ENCODE data around the gene SLC8B1.

DNA sequence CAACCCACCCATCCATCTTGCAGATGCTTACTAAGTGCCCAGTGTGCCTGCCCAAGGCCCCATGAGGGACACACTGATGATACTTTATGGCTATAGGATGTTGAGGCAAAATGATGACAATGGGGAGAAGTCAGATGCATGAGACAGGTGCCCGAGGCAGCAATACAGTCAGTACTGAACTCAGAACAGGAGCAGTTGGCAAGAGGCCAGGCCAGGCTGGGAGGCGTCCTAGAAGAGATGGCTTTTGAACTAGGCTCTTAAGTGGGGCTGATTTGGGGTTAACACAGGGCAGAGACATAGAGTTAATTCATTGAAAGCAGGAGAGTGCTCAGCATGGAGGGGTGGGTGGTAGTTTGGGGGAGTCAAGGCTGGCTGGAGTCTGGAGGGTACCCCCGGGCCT, 39.1 kb upstream of the SLC8B1 start:
- TF ChIP-seq, protein P1, sequence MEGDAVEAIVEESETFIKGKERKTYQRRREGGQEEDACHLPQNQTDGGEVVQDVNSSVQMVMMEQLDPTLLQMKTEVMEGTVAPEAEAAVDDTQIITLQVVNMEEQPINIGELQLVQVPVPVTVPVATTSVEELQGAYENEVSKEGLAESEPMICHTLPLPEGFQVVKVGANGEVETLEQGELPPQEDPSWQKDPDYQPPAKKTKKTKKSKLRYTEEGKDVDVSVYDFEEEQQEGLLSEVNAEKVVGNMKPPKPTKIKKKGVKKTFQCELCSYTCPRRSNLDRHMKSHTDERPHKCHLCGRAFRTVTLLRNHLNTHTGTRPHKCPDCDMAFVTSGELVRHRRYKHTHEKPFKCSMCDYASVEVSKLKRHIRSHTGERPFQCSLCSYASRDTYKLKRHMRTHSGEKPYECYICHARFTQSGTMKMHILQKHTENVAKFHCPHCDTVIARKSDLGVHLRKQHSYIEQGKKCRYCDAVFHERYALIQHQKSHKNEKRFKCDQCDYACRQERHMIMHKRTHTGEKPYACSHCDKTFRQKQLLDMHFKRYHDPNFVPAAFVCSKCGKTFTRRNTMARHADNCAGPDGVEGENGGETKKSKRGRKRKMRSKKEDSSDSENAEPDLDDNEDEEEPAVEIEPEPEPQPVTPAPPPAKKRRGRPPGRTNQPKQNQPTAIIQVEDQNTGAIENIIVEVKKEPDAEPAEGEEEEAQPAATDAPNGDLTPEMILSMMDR (IDR thresholded peaks at IDR 0.05) = no peak
- no peak for TF ChIP-seq POLR2A (IDR thresholded peaks at IDR 0.05)
